Measurements from ENCODE around the gene MBD3L3. TPM values are rescaled to one million over a fixed set of nuclear protein-coding genes. Genes with fewer than 3 reads are reported as not detected.
A peak's percentile ranks its signal among the peaks of the same experiment; 100 is the strongest.
"Not testable (repeated sequence)": the region's sequence is repeated elsewhere in the genome, so short reads cannot be mapped to it uniquely, and the experiment has no call there.

The MBD3L3 gene
- 1 to 10 TPM in 1 of 8 experiments, under 1 TPM in 2, not detected in 5; 0.58 to 1.1 (median 0.87) TPM for total RNA-seq

GRCh38 chr19:7058576-7058975 is at the start of gene MBD3L3:
Gene MBD3L3, minus strand, starts transcription at chr19:7058676. Its CDS starts 71 bp downstream, at chr19:7058605.
- H3K4me3 ChIP-seq; in situ Hi-C loops (cut with MboI; ENCODE audit: low pct_unique_long_range_greater_than_20kb in 2 of 9, low sequenced_read_pairs in 9 of 9, unreplicated experiment in 9 of 9); H3K4me1 ChIP-seq (replicated peaks in 1 of 2); H3K27ac ChIP-seq; ATAC-seq (replicated peaks in 6 of 8): not testable (repeated sequence)
- WGBS, 10 experiments: no CpG with 5 or more reads among the region's 8 CpGs

DNA sequence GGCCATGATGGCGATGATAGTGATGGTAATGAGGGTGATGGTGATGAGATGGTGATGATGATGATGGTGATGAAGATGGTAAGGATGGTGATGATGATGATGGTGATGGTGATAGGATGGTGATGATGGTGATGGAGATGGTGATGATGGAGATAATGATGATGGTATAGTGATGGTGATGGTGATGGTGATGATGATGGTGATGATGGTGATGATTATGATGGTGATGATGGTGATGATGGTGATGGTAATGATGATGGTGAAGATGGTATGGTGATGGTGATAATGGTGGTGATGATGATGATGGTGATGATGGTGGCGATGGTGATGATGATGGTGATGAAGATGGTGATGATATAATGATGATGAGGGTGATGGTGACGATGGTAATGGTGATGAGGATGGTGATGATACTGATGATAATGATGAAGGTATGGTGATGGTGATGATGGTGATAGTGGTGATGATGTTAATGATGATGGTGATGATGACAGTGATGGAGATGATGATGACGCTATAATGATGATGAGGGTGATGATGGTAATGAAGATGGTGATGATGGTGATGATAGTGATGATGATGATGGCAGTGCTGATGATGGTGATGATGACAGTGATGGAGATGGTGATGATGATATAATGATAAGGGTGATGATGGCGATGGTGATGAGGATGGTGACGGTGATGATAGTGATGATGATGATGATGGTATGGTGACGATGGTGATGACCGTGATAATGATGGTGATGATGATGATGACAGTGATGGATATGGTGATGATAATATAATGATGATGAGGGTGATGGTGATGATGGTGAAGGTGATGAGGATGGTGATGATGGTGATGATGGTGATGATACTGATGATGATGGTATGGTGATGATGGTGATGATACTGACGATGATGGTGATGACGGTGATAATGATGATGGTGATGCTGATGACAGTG is 48.5 kb upstream of the MBD3L3 start:
- no peak for ATAC-seq (replicated peaks in 6 of 8)
- Histone ChIP-seq H3K27ac (no peak overlapping the region), H3K4me3 (no peak overlapping the region), H3K4me1 (replicated peaks in 1 of 2) (no peaks in the 10 kb centered on the region)
- in situ Hi-C loops (cut with MboI; ENCODE audit: low pct_unique_long_range_greater_than_20kb in 2 of 9, low sequenced_read_pairs in 9 of 9, unreplicated experiment in 9 of 9): loop anchor here in 3 of 9 experiments (10.0 to 25.0 kb wide), 2 partner anchors 230 to 238 kb away; partner anchors contain the start of gene ARHGEF18 (in 3 of the 3)
- 54 to 86% (median 73%) methylated on average over 8 to 10 of the region's 10 CpGs for WGBS, 10 experiments

DNA sequence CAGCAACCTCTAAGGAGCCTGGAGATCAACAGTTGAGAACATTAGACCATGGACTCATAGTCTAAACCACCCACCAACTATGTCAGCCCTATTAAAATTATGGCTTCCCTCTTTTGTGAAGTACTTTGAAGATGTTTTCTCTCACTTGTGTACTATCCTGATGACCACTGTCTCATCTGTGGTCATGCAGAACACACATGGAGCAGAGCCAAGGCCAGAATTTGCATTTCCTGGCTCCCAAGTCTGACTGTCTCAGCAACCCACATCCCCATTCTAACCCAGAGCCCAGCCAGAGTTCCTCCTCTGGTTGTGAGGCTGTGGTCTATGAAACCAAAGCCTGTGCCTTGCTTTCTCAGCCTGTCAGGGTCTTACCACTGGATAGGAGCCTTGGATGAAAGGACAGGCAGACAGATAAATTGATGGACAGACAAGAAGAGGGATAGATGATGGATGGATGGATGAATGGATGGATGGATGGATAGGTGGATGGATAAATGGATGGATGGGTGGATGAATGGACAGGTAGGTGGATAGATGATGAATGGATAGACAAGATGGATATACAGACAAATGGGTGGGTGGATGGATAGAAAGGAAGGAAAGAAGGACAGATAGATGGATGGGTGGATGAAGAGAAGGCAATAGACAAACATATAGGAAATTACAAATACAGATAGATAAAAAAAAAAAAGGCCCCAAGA is 46.4 kb upstream of the MBD3L3 start:
- H3K27ac ChIP-seq: no peak overlapping the region
- in situ Hi-C loops (cut with MboI; ENCODE audit: low pct_unique_long_range_greater_than_20kb in 2 of 9, low sequenced_read_pairs in 9 of 9, unreplicated experiment in 9 of 9): loop anchor here in 3 of 9 experiments (10.0 to 25.0 kb wide), 2 partner anchors 232 to 240 kb away; partner anchors contain the start of gene ARHGEF18 (in 3 of the 3)
- H3K4me1 ChIP-seq (replicated peaks in 1 of 2): peaks cover under 1 to 2% of the 10 kb centered on the region in 2 donors
- peak in 1 of 8 experiments; percentile 74 for ATAC-seq (replicated peaks in 6 of 8)
- no peak overlapping the region for H3K4me3 ChIP-seq

DNA sequence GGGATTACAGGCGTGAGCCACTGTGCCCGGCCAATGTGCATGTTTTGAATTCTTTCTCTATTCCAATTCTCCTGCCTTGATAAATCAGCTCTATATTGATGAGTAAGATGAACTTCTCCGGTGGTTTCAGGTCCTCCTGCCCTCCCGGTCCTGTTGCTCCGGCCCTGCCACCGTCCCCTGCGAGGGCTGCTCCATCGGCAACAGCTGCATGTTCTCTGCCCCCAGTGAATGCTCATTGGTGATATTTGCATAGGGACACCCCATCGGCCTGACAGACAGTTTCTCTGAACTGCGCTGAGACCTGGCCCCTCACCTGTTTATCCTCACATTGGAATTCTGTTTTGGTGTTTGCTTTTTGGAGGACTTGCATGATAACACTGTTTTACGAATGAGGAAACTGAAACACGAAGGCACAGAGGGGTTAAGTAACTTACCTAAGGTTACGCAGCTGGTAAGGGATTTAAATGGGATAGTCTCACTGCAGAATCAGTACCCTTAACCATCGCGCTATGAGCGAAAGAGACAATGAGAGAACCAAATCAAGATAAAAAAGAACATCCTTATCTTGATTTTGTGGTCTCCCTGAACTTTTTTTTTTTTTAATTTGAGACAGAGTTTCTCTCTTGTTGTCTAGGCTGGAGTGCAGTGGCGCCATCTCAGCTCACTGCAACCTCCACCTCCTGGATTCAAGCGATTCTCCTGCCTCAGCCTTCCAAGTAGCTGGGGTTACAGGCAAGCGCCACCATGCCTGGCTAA is 43.2 kb upstream of the MBD3L3 start:
- ATAC-seq (replicated peaks in 6 of 8): no peak
- H3K4me3 ChIP-seq: no peak overlapping the region
- H3K27ac ChIP-seq: no peak overlapping the region
- in situ Hi-C loops (cut with MboI; ENCODE audit: low pct_unique_long_range_greater_than_20kb in 2 of 9, low sequenced_read_pairs in 9 of 9, unreplicated experiment in 9 of 9): loop anchor here in 3 of 9 experiments (10.0 to 25.0 kb wide), 2 partner anchors 236 to 243 kb away; partner anchors contain the start of gene ARHGEF18 (in 3 of the 3)
- H3K4me1 ChIP-seq (replicated peaks in 1 of 2): peaks cover 2 to 5% of the 10 kb centered on the region in 2 donors
- WGBS, 10 experiments: 36 to 100% (median 74%) methylated on average over 1 to 11 of the region's 19 CpGs

- in situ Hi-C loops (cut with MboI; ENCODE audit: low pct_unique_long_range_greater_than_20kb in 2 of 9, low sequenced_read_pairs in 9 of 9, unreplicated experiment in 9 of 9): no loop called here
Measured at GRCh38 chr19:7099597-7099921, 41.1 kb upstream of the MBD3L3 start.

GRCh38 chr19:7098701-7099596 is 40.5 kb upstream of the MBD3L3 start:
- H3K4me3 ChIP-seq: peak overlapping the region; percentile 50 to 69 (median 65)
- in situ Hi-C loops (cut with MboI; ENCODE audit: low pct_unique_long_range_greater_than_20kb in 2 of 9, low sequenced_read_pairs in 9 of 9, unreplicated experiment in 9 of 9): no loop called here

More at GRCh38 chr19:7099597-7099921, 41.1 kb upstream of the MBD3L3 start:
- Histone ChIP-seq H3K4me3 (peak overlapping the region; percentile 50 to 69 (median 65)), H3K27ac (peak overlapping the region; percentile 90), H3K4me1 (replicated peaks in 1 of 2) (peaks cover 2 to 5% of the 10 kb centered on the region in 2 donors)
- 0 to 100% (median 63%) methylated on average over 2 to 4 of the region's 9 CpGs; no CpG with 5 or more reads in 4 of the 10 experiments for WGBS, 10 experiments
- ATAC-seq (replicated peaks in 6 of 8): no peak

GRCh38 chr19:7098096-7098495 is 39.6 kb upstream of the MBD3L3 start:
- ATAC-seq (replicated peaks in 6 of 8): no peak
- WGBS, 10 experiments: 80 to 100% (median 100%) methylated on average over 1 to 3 of the region's 3 CpGs; no CpG with 5 or more reads in 5 of the 10 experiments
- H3K4me1 ChIP-seq (replicated peaks in 1 of 2): peaks cover 2 to 5% of the 10 kb centered on the region in 2 donors
- H3K4me3 ChIP-seq: peak overlapping the region in 3 of 5 donors; percentile 60 to 68 (median 65)
- H3K27ac ChIP-seq: no peak overlapping the region
- in situ Hi-C loops (cut with MboI; ENCODE audit: low pct_unique_long_range_greater_than_20kb in 2 of 9, low sequenced_read_pairs in 9 of 9, unreplicated experiment in 9 of 9): no loop called here

More at GRCh38 chr19:7098701-7099596, 40.5 kb upstream of the MBD3L3 start:
- Histone ChIP-seq H3K4me1 (replicated peaks in 1 of 2) (peaks cover 2 to 5% of the 10 kb centered on the region in 2 donors), H3K27ac (peak overlapping the region; percentile 90)
- ATAC-seq (replicated peaks in 6 of 8): peak; percentile 91 to 95 (median 94)
- 0 to 3% (median 0%) methylated on average over 1 to 16 of the region's 78 CpGs for WGBS, 10 experiments

DNA sequence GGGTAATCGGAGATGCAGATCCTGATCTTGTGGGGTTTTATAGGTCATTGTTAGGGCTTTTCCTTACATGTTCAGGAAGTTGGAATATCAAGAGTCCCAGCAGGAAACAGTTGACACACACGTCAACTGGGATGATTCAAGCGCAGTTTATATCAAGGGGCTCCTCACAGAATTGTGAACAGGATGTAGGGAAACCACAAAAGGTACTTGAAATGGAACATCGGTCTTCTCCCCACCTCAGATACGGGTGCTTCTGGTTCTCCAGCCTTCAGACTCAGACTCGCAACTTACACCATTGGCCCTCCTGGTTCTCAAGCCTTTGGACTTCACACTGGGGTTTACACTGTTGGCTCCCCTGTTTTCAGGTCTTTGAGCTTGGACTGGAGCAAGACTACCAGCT is 30.5 kb upstream of the MBD3L3 start:
- H3K4me1 ChIP-seq (replicated peaks in 1 of 2): no peaks in the 10 kb centered on the region
- WGBS, 10 experiments: 79 to 100% (median 98%) methylated on average over 1 to 5 of the region's 6 CpGs; no CpG with 5 or more reads in 4 of the 10 experiments

GRCh38 chr19:7083076-7083956 is 24.8 kb upstream of the MBD3L3 start:
- Histone ChIP-seq H3K4me1 (replicated peaks in 1 of 2) (no peaks in the 10 kb centered on the region), H3K4me3 (no peak overlapping the region), H3K27ac (no peak overlapping the region)
- in situ Hi-C loops (cut with MboI; ENCODE audit: low pct_unique_long_range_greater_than_20kb in 2 of 9, low sequenced_read_pairs in 9 of 9, unreplicated experiment in 9 of 9): no loop called here
- ATAC-seq (replicated peaks in 6 of 8): peak in 1 of 8 experiments; percentile 24
- 95 to 98% (median 97%) methylated on average over 4 to 14 of the region's 15 CpGs for WGBS, 10 experiments

More for the DNA sequence above, 30.5 kb upstream of the MBD3L3 start:
- H3K27ac ChIP-seq: no peak overlapping the region
- ATAC-seq (replicated peaks in 6 of 8): no peak
- in situ Hi-C loops (cut with MboI; ENCODE audit: low pct_unique_long_range_greater_than_20kb in 2 of 9, low sequenced_read_pairs in 9 of 9, unreplicated experiment in 9 of 9): no loop called here
- H3K4me3 ChIP-seq: no peak overlapping the region

- Histone ChIP-seq H3K4me1 (replicated peaks in 1 of 2) (no peaks in the 10 kb centered on the region), H3K4me3 (no peak overlapping the region), H3K27ac (no peak overlapping the region)
- in situ Hi-C loops (cut with MboI; ENCODE audit: low pct_unique_long_range_greater_than_20kb in 2 of 9, low sequenced_read_pairs in 9 of 9, unreplicated experiment in 9 of 9): no loop called here
- WGBS, 10 experiments: 87 to 100% (median 100%) methylated on average over 1 to 2 of the region's 2 CpGs
- no peak for ATAC-seq (replicated peaks in 6 of 8)
Measured at GRCh38 chr19:7078008-7078407, 19.5 kb upstream of the MBD3L3 start.

DNA sequence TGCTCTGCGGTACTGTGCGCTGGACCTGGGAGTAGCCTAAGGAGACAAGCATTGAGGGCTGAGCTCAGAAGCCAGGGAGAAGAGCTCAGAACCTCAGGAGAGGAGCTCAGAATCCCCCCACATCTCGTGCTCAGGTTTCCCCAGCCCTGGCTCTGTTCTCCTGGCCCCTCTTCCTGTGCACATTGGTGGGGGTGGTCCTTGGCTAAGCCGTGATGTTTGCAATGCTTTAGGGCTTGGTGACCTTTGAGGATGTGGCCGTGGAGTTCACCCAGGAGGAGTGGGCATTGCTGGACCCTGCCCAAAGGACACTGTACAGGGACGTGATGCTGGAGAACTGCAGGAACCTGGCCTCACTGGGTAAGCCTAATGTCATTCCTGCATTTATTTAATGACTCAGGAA is 17.7 kb upstream of the MBD3L3 start:
- in situ Hi-C loops (cut with MboI; ENCODE audit: low pct_unique_long_range_greater_than_20kb in 2 of 9, low sequenced_read_pairs in 9 of 9, unreplicated experiment in 9 of 9): no loop called here
- 96 to 100% (median 98%) methylated on average over 1 to 4 of the region's 6 CpGs; no CpG with 5 or more reads in 6 of the 10 experiments for WGBS, 10 experiments
- no peak overlapping the region for H3K4me3 ChIP-seq

More for the DNA sequence above, 17.7 kb upstream of the MBD3L3 start:
- no peak overlapping the region for H3K27ac ChIP-seq
- no peak for ATAC-seq (replicated peaks in 6 of 8)
- H3K4me1 ChIP-seq (replicated peaks in 1 of 2): no peaks in the 10 kb centered on the region
